IMR-90 (cell line): ENCODE results near the gene PLSCR2. TPM values are rescaled to one million over a fixed set of nuclear protein-coding genes. Genes with fewer than 3 reads are reported as not detected.
A peak's percentile ranks its signal among the peaks of the same experiment; 100 is the strongest.

Experiments
- ATAC-seq: fragments of 200-7000 bp; cut with Tn5 transposase; 2 replicates; pipeline ENCODE4 v1.9.1; 2020; ENCODE audit warnings: low read depth, mild to moderate bottlenecking, moderate library complexity
- BruUV-seq: library from RNA; stranded (reverse); fragments of 400-500 nt; replicated peaks from 2 replicates; lab custom pipeline; 2021; lab: Mats Ljungman, UMichigan
- CTCF ChIA-PET: fragments of 300-600 bp; formaldehyde crosslinking; extraction: SDS; loops from one replicate; lab custom pipeline; 2021; ENCODE audit warnings: antibody characterized with exemption; lab: Yijun Ruan, JAX
- POLR2A ChIA-PET: fragments of 300-600 bp; sonication (Branson Sonifier 250); formaldehyde crosslinking; loops from one replicate; lab custom pipeline; 2022; ENCODE audit warnings: antibody characterized with exemption; ENCODE audit not compliant: unreplicated experiment; lab: Charles Lee
- DNase-seq: peaks from one replicate; pipeline ENCODE4 v3.0.0; 2013
- H2AFZ ChIP-seq: replicated peaks from 2 replicates; pipeline ENCODE3; 2013; ENCODE audit warnings: low read length, mild to moderate bottlenecking; ENCODE audit not compliant: poor library complexity
- H2AK5ac ChIP-seq: 2 replicates; pipeline ENCODE4 v1.6.1; 2013; ENCODE audit warnings: low read depth, low read length, inconsistent platforms
- H2AK9ac ChIP-seq: replicated peaks from 2 replicates; pipeline ENCODE3; 2013; ENCODE audit warnings: mild to moderate bottlenecking, low read depth, low read length, moderate library complexity; ENCODE audit not compliant: poor library complexity
- H2BK120ac ChIP-seq: 2 replicates; pipeline ENCODE4 v1.6.1; 2013; ENCODE audit warnings: low read depth, low read length, inconsistent platforms
- H2BK15ac ChIP-seq: 3 replicates; pipeline ENCODE4 v1.6.1; 2013; ENCODE audit warnings: low read depth, low read length, inconsistent platforms
- H2BK20ac ChIP-seq: 2 replicates; pipeline ENCODE4 v1.6.1; 2013; ENCODE audit warnings: low read depth, mild to moderate bottlenecking, inconsistent platforms, low read length, moderate library complexity
- H2BK5ac ChIP-seq: 2 replicates; pipeline ENCODE4 v1.6.1; 2013; ENCODE audit warnings: mild to moderate bottlenecking, low read depth, low read length, inconsistent platforms; ENCODE audit not compliant: poor library complexity, severe bottlenecking
- H3K14ac ChIP-seq: replicated peaks from 2 replicates; pipeline ENCODE4 v1.6.1; 2013; ENCODE audit warnings: low read depth, low read length, inconsistent platforms
- H3K18ac ChIP-seq: 2 replicates; pipeline ENCODE4 v1.6.1; 2013; ENCODE audit warnings: low read depth, low read length, control low read depth
- H3K23ac ChIP-seq: 2 replicates; pipeline ENCODE4 v1.6.1; 2013; ENCODE audit warnings: low read depth, low read length, inconsistent platforms
- H3K27ac ChIP-seq: 2 replicates; pipeline ENCODE4 v1.5.1; 2013; ENCODE audit warnings: mild to moderate bottlenecking, control low read depth, low read length; ENCODE audit not compliant: insufficient read depth
- H3K27me3 ChIP-seq: 2 replicates; pipeline ENCODE4 v1.6.1; 2013; ENCODE audit warnings: low read length; ENCODE audit not compliant: control insufficient read depth, insufficient read depth
- H3K36me3 ChIP-seq: 2 replicates; pipeline ENCODE4 v1.6.1; 2013; ENCODE audit warnings: low read length, mixed read lengths; ENCODE audit not compliant: control insufficient read depth, insufficient read depth
- H3K4ac ChIP-seq: 2 replicates; pipeline ENCODE4 v1.6.1; 2013; ENCODE audit warnings: low read depth, low read length, inconsistent platforms
- H3K4me1 ChIP-seq: 2 replicates; pipeline ENCODE4 v1.6.1; 2013; ENCODE audit warnings: low read length, mixed read lengths; ENCODE audit not compliant: control insufficient read depth, insufficient read depth
- H3K4me2 ChIP-seq: 2 replicates; pipeline ENCODE4 v1.6.1; 2013; ENCODE audit warnings: low read depth, mild to moderate bottlenecking, control low read depth, low read length, moderate library complexity
- H3K4me3 ChIP-seq: 2 replicates; pipeline ENCODE4 v1.5.1; 2013; ENCODE audit warnings: low read depth, mild to moderate bottlenecking, control low read depth, low read length, moderate library complexity; ENCODE audit not compliant: insufficient read depth
- H3K56ac ChIP-seq: 2 replicates; pipeline ENCODE4 v1.6.1; 2013; ENCODE audit warnings: low read length, inconsistent platforms; ENCODE audit not compliant: insufficient read depth; ENCODE audit errors: extremely low read depth
- H3K79me1 ChIP-seq, 2 experiments: 2 replicates each; pipeline ENCODE4 v1.6.1; 2013; ENCODE audit warnings: low read length in 2 of 2, inconsistent platforms in 1 of 2, low read depth in 1 of 2
- H3K9ac ChIP-seq: 2 replicates; pipeline ENCODE4 v1.6.1; 2013; ENCODE audit warnings: low read depth, low read length, control low read depth
- H3K9me1 ChIP-seq: 2 replicates; pipeline ENCODE4 v1.6.1; 2013; ENCODE audit warnings: low read length, inconsistent platforms; ENCODE audit not compliant: insufficient read depth
- H3K9me3 ChIP-seq: 2 replicates; pipeline ENCODE4 v1.6.1; 2013; ENCODE audit warnings: low read length; ENCODE audit not compliant: control insufficient read depth, insufficient read depth
- H4K20me1 ChIP-seq: 2 replicates; pipeline ENCODE4 v1.6.1; 2013; ENCODE audit warnings: low read length, inconsistent platforms; ENCODE audit not compliant: insufficient read depth
- H4K5ac ChIP-seq: 2 replicates; pipeline ENCODE4 v1.6.1; 2013; ENCODE audit warnings: mild to moderate bottlenecking, low read depth, low read length, control low read depth
- H4K8ac ChIP-seq, 2 experiments: 2 replicates each; pipeline ENCODE4 v1.6.1; 2013; ENCODE audit warnings: low read depth in 2 of 2, low read length in 2 of 2, control low read depth in 1 of 2, inconsistent platforms in 1 of 2
- H4K91ac ChIP-seq: 2 replicates; pipeline ENCODE4 v1.6.1; 2013; ENCODE audit warnings: low read depth, low read length, inconsistent platforms; ENCODE audit not compliant: insufficient read depth
- MAFK ChIP-seq: IDR thresholded peaks from 2 replicates; pipeline ENCODE4 v1.6.1; 2012; ENCODE audit warnings: low read depth, low read length, improper control_type of control experiment
- POLR2A ChIP-seq: IDR thresholded peaks from 2 replicates; pipeline ENCODE4 v1.6.1; 2012; ENCODE audit warnings: mild to moderate bottlenecking, low read depth, low read length
- RAD21 ChIP-seq: IDR thresholded peaks from 2 replicates; pipeline ENCODE4 v1.6.1; 2012; ENCODE audit warnings: low read length, improper control_type of control experiment
- RCOR1 ChIP-seq: IDR thresholded peaks from 2 replicates; pipeline ENCODE4 v1.6.1; 2012; ENCODE audit warnings: mild to moderate bottlenecking, low read length, improper control_type of control experiment; ENCODE audit not compliant: insufficient replicate concordance
- SMC3 ChIP-seq: fragments of 150-350 bp; IDR thresholded peaks from 2 replicates; pipeline ENCODE4 v1.6.1; 2016; ENCODE audit warnings: low read depth, mild to moderate bottlenecking, antibody characterized with exemption, low read length, moderate library complexity
- WGBS, 2 experiments: methylation state at CpG; one replicate each; pipeline versions ENCODE4 v1.1.5 to v1.1.7; 2013; ENCODE audit warnings: missing lambda C conversion rate in 2 of 2; ENCODE audit not compliant: insufficient read length in 1 of 2; ENCODE audit errors: extremely low coverage in 2 of 2; 5-methylcytosine and 5-hydroxymethylcytosine counted together
- dilution Hi-C: fragments of 300-500 bp; cut with HindIII; formaldehyde crosslinking; loops from one replicate; pipeline ENCODE4 v1.14.3; 2018; ENCODE audit warnings: low sequenced_read_pairs; ENCODE audit not compliant: unreplicated experiment
- in situ Hi-C: fragments of 300-500 bp; cut with MboI; formaldehyde crosslinking; loops from 3 replicates; pipeline ENCODE4 v1.14.3; 2019; ENCODE audit warnings: low sequenced_read_pairs, inconsistent platforms, mixed read lengths
- intact Hi-C: fragments of 100-400 bp; cut with micrococcal nuclease; formaldehyde crosslinking; loops from 2 replicates; pipeline ENCODE4 v1.10.0; 2022
- polyA plus RNA-seq, 3 experiments: library from polyadenylated mRNA; depleted of rRNA; stranded (reverse); fragments of >200 nt; gene quantifications; 2 replicates each; pipeline ENCODE4 v1.2.3, GENCODE V29; 2012; ENCODE audit warnings: low replicate concordance in 1 of 3
- total RNA-seq: library from RNA; depleted of rRNA; stranded (reverse); fragments of >200 nt; gene quantifications from 2 replicates; pipeline ENCODE4 v1.2.3, GENCODE V29; 2012

The PLSCR2 gene
- total and polyA plus RNA-seq, 2 of the 4 experiments (the other 2 are of a cell fraction), result not detected

DNA sequence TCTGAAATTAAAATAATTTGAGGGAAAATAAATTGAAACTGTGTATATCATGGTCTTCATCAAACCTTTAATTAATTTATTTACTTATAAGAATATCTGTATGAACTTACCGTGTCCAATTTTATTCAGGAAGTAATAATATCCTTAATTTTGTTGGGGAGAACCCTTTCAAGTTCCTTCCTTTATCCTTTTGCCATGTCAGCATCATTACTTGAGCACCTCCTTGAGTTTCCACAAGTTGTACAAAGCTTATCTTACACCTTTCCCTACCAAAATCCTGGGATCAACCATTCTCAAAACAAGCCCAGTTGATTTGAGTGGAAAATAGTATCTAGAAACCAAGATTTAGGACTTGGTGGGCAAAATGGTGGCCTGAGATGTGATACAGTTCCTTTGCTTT is 37.3 kb downstream of the PLSCR2 start:
- Histone ChIP-seq H3K18ac (no peak overlapping the region), H4K91ac (no peak overlapping the region), H2BK5ac (no peak overlapping the region), H3K23ac (no peak overlapping the region), H3K79me1 (no peaks in the 10 kb centered on the region), H3K27ac (no peak overlapping the region), H2BK120ac (no peak overlapping the region), H4K5ac (no peak overlapping the region), H3K36me3 (no peaks in the 10 kb centered on the region), H2AK5ac (no peak overlapping the region), H2AFZ (no peak overlapping the region), H3K4me2 (no peak overlapping the region), H2AK9ac (no peak overlapping the region), H3K4me3 (no peak overlapping the region), H3K56ac (no peak overlapping the region), H3K27me3 (no peaks in the 10 kb centered on the region), H3K4ac (no peak overlapping the region), H3K9ac (no peak overlapping the region), H4K8ac (no peak overlapping the region), H3K9me3 (peaks cover 2% of the 10 kb centered on the region; the same call in 1 of the 2 replicates), H2BK15ac (no peak overlapping the region), H3K4me1 (peaks cover 3% of the 10 kb centered on the region; the same call in 1 of the 2 replicates), H2BK20ac (no peak overlapping the region), H3K9me1 (no peaks in the 10 kb centered on the region), H3K14ac (no peak overlapping the region), H4K20me1 (no peaks in the 10 kb centered on the region)
- TF ChIP-seq POLR2A (no peak), RAD21 (no peak), RCOR1 (no peak), MAFK (peak; percentile 60), SMC3 (no peak)
- DNase-seq (no peak), ATAC-seq (no peak)
- ChIA-PET CTCF (no interaction called here), POLR2A (no interaction called here)
- intact Hi-C loops, result no loop called here
- dilution Hi-C loops, result no loop called here
- BruUV-seq, result no TSS peak
- in situ Hi-C loops, result no loop called here
- no CpG with 5 or more reads among the region's 1 CpG for WGBS, 2 experiments
